Measurements from ENCODE around the gene SLCO1B1. TPM values are rescaled to one million over a fixed set of nuclear protein-coding genes. Genes with fewer than 3 reads are reported as not detected.
A peak's percentile ranks its signal among the peaks of the same experiment; 100 is the strongest.
"Not testable (repeated sequence)": the region's sequence is repeated elsewhere in the genome, so short reads cannot be mapped to it uniquely, and the experiment has no call there.

Gene SLCO1B1
- total RNA-seq, result not detected in 2 replicates

- DNase-seq (ENCODE audit: low read depth in 2 of 2), result no peak
Measured at GRCh38 chr12:21130998-21131397, at the start of gene SLCO1B1. SLCO1B1 (plus strand) TSS chr12:21131194; CDS start chr12:21141575, 10,381 bp downstream.

- DNase-seq (ENCODE audit: low read depth in 2 of 2), result not testable (repeated sequence)
Measured at GRCh38 chr12:21084753-21085152, 46.2 kb upstream of the SLCO1B1 start.

GRCh38 chr12:21111732-21112131 is 19.3 kb upstream of the SLCO1B1 start:
- DNase-seq (ENCODE audit: low read depth in 2 of 2), result no peak

GRCh38 chr12:21113266-21113665 is 17.7 kb upstream of the SLCO1B1 start:
- no peak for DNase-seq (ENCODE audit: low read depth in 2 of 2)

- DNase-seq (ENCODE audit: low read depth in 2 of 2), result no peak
Measured at GRCh38 chr12:21117995-21118394, 13.0 kb upstream of the SLCO1B1 start.

- DNase-seq (ENCODE audit: low read depth in 2 of 2), result no peak
Measured at GRCh38 chr12:21118760-21119159, 12.2 kb upstream of the SLCO1B1 start.

GRCh38 chr12:21129351-21129750 is 1.6 kb upstream of the SLCO1B1 start:
- no peak for DNase-seq (ENCODE audit: low read depth in 2 of 2)

- no peak for DNase-seq (ENCODE audit: low read depth in 2 of 2)
Measured at GRCh38 chr12:21129906-21130305, 1.1 kb upstream of the SLCO1B1 start.

- DNase-seq (ENCODE audit: low read depth in 2 of 2), result not testable (repeated sequence)
Measured at GRCh38 chr12:21137318-21137999, 6.5 kb downstream of the SLCO1B1 start.

- no peak for DNase-seq (ENCODE audit: low read depth in 2 of 2)
Measured at GRCh38 chr12:21138016-21138415, 7.0 kb downstream of the SLCO1B1 start.

- DNase-seq (ENCODE audit: low read depth in 2 of 2), result no peak
Measured at GRCh38 chr12:21144309-21144708, 13.3 kb downstream of the SLCO1B1 start.

- DNase-seq (ENCODE audit: low read depth in 2 of 2), result not testable (repeated sequence)
Measured at GRCh38 chr12:21149861-21150260, 18.9 kb downstream of the SLCO1B1 start.

- no peak for DNase-seq (ENCODE audit: low read depth in 2 of 2)
Measured at GRCh38 chr12:21151184-21151583, 20.2 kb downstream of the SLCO1B1 start.

GRCh38 chr12:21155522-21156351 is 24.7 kb downstream of the SLCO1B1 start:
- no peak for DNase-seq (ENCODE audit: low read depth in 2 of 2)

GRCh38 chr12:21165048-21165447 is 34.1 kb downstream of the SLCO1B1 start:
- no peak for DNase-seq (ENCODE audit: low read depth in 2 of 2)

- DNase-seq (ENCODE audit: low read depth in 2 of 2), result peak; percentile 23 to 51
Measured at GRCh38 chr12:21169878-21170472, 39.0 kb downstream of the SLCO1B1 start.

GRCh38 chr12:21172079-21172478 is 41.1 kb downstream of the SLCO1B1 start:
- DNase-seq (ENCODE audit: low read depth in 2 of 2), result no peak

GRCh38 chr12:21183721-21184275 is 52.8 kb downstream of the SLCO1B1 start:
- DNase-seq (ENCODE audit: low read depth in 2 of 2), result no peak

- DNase-seq (ENCODE audit: low read depth in 2 of 2), result no peak
Measured at GRCh38 chr12:21190016-21190415, 59.0 kb downstream of the SLCO1B1 start.

GRCh38 chr12:21214433-21214832 is 83.4 kb downstream of the SLCO1B1 start:
- not testable (repeated sequence) for DNase-seq (ENCODE audit: low read depth in 2 of 2)

GRCh38 chr12:21219206-21219605 is 88.2 kb downstream of the SLCO1B1 start:
- no peak for DNase-seq (ENCODE audit: low read depth in 2 of 2)

- no peak for DNase-seq (ENCODE audit: low read depth in 2 of 2)
Measured at GRCh38 chr12:21220266-21220665, 89.3 kb downstream of the SLCO1B1 start.

All from dermis microvascular lymphatic vessel endothelial cell (primary cell).